ENCODE results near the gene SUN5.
"Not testable (repeated sequence)": the region's sequence is repeated elsewhere in the genome, so short reads cannot be mapped to it uniquely, and the experiment has no call there.

The SUN5 gene, protein sequence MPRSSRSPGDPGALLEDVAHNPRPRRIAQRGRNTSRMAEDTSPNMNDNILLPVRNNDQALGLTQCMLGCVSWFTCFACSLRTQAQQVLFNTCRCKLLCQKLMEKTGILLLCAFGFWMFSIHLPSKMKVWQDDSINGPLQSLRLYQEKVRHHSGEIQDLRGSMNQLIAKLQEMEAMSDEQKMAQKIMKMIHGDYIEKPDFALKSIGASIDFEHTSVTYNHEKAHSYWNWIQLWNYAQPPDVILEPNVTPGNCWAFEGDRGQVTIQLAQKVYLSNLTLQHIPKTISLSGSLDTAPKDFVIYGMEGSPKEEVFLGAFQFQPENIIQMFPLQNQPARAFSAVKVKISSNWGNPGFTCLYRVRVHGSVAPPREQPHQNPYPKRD

DNA sequence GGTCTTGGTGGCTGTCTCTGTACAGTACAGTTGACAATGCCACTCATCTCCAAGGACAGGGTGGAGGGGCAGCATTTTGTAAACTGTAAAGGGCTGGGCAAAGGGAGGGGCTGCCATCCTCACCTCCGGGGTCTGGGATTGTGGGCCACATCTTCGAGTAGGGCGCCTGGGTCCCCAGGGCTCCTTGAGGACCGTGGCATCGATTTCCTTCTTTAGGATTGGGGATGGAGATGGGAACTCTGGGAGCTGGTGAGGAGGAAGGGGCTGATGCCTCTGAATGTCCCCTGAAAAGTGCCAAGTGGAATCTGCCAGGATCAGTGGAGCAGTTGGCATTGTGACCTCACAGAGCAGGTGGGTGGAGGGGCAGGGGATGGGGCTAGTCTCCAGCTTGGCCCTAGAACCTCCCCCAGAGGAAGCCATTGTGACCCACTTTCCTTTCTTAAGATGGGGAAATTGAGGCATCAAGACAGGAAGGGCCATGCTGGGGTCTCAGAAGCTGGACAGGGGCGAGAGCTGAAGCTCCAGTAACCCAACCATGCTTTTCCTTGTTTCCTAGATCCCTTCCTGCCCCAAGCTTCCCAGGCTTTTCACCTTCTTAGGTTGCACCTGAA lies at the start of gene SUN5:
Gene SUN5 (minus strand): TSS at position 293 of the 611 bp plus-strand sequence. CDS start 93 bp downstream, at position 200.
- no peak for DNase-seq (ENCODE audit: low read depth)

DNA sequence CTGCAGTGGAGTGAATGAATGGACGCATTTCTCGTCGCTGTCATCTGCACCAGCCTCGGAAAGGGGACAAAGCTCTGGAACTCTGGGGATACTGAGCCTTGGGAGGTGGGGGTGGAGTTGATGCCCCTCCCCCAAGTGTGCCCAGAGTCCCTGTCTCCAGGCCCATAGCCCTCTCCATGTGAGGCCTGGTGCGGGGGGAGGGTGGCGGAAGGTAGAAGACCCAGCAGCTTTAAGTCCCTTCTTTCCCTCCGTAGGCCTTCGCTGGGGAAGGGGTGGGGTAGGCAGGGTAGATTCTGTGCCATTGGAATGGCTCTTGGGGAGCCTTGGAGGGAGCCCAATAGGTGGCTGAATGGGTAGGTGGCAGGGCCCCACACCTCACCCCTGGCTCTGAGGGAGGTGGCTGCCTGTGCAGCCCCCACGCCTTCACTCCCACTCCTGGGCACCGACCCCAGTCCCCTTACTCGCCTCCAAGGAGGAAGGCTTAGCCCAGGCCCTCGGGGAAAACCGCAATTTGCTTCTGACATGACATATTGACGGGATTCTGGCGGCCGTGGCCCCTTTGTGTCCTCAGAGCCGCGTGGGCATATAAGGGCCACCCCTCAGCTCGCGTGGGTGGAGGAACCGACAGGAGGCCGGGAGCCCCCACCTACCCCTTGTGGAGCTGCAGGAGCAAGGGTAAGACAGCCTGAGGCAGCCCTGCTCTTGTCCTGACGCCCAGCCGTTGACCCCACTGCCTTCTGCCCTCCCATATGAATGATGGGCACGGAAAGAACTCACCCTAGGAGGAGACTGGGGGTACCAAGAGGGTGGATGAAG lies 49.3 kb upstream of the SUN5 start, which contains the start of gene BPIFB3:
Gene BPIFB3 (plus strand): TSS at position 613 of the 816 bp plus-strand sequence. CDS start 1,533 bp downstream, outside the sequence.
- no peak for DNase-seq (ENCODE audit: low read depth)

DNA sequence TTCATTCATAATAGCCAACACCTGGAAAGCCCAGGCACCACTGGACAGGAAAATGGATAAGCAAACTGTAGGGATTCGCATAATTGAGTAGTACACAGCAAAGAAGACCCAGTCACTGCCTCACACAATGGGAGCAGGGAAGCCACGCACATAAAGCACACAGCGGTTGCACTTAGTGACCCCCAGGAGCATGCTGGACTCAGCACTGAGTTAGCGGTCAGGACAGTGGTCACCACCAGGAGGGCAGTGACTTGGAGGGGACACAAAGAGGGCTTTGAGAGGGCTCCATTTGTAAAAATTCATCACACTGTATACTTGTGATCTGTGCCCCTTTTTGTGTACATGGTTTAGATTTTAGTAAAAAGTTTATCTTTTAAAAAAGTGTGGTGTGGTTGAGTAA lies 47.1 kb upstream of the SUN5 start:
- no peak for DNase-seq (ENCODE audit: low read depth)

DNA sequence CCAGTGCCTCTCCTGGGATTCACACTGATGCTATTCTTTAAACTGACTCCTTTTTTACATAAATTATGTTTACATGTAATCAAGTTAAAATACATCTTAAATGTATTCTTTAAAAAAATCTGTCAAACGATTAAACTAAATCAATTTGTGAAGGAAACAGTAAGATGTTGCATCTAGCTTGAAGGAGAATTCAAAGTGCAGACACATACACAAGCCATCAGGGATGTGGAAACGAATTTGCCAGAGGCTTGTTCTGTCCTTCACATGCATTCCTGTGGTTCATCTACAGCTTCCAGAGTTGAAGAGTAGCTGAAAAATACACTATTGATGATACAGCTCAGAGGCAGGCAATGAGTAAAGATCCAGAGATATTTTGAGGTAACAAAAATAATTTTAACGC lies 42.2 kb upstream of the SUN5 start:
- peak; percentile 2 for DNase-seq (ENCODE audit: low read depth)

DNA sequence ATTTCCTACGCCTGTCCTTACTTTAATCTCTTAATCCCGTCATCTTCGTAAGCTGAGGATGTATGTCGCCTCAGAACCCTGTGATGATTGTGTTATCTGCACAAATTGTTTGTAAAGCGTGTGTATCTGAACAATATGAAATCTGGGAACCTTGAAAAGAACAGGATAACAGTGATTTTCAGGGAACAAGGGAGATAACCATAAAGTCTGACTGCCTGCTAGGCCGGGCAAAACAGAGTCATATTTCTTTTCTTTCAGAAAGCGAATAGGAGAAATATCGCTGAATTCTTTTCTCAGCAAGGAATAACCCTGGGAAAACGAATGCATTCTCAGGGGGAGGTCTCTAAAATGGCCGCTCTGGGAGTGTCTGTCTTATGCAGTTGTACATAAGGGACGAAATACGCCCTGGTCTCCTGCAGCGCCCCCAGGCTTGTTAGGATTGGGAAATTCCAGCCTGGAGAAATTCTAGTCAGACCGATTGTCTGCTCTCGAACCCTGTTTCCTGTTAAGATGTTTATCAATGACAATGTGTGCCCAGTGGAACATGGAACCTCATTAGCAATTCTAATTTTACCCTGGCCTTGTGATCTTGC lies 41.0 kb upstream of the SUN5 start:
- DNase-seq (ENCODE audit: low read depth): not testable (repeated sequence)

DNA sequence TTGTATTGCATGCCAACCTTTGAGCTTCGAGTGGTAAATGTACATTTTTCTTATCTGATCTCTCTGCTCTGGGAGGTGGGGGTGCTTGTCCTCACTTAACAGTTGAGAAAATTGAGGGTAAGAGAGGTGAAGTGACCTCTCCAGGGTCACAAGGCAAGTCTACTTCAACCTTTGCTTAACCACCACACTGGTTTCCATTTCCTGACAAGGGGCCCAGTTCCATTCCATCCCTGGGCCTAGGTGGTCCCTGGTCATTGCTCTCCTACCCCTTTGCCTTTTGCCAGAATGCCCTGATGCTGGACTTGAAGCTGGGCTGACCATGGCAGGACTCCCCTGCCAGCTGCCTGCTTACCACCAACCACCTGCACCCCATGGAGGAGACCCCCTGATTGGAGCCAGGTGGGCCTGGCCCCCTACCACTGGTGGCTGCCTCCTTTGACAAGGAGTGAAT lies 39.5 kb upstream of the SUN5 start:
- no peak for DNase-seq (ENCODE audit: low read depth)

DNA sequence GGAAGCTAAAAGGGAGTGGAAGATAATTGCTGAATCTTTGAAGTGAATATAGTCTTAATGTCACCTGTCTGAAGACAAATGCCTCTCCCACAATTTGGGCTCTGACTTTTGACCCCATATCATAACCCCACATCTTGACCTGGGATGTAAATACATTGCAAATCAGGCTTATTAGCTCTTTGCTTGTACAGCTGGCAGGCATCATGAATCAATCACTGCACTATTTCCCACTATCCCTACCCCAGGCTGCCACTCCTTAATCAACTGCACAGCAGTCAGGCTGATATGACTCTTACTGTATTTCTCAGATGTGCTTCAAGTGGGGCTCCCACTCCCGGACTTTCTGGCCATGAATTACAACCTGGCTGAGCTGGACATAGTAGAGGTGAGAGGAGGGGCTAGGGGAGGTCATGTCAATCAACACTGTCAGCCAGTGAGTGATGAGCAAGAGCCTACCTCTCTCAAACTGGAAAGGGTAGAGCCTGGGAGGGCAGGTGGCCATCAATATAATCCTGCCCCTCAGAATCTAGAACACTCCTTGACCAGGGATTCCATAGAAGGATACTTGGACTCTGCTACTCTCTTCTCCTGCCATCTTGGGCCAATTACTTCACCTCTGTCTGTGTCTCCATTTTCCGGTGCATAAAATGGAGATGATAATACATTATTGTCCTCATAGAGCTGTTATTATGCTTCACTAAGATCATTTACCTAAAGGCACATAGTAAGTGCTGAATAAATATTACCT lies 38.9 kb upstream of the SUN5 start:
- no peak for DNase-seq (ENCODE audit: low read depth)

DNA sequence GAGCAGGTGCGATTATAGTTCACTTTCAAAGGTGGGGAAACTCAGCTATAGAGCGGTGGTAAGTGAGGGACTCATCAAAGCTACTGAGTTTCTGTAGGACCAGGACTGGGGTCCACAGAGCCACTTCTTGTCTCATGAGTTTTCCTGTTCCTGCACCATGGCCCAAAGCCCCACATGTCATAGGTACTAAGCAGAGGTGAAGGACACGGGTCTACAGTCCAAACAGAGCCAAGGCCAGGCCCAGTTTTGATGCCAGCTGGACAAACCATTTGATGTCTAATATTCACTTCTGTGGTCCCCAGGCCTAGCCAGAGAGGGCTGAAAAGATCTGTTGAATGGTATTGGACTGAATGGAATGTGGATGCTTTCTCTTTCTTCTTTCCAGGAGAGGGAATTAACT lies 38.2 kb upstream of the SUN5 start:
- no peak for DNase-seq (ENCODE audit: low read depth)

DNA sequence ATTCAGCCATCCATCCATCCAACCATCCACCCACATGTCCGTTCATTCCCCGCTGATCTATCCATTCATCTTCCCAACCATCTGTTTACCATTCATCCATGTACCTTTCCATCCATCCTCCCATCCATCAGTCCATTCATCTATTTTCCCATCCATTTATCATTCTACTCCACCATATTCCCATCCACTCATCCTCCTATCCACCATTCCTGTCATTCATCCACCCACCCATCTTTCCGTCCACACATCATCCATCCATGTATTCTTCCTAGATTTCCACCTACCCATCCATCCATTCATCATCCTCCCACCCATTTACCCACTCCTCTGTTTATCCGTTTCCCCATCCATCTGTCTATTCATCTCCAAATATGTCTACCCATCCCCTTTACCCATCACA lies 34.0 kb upstream of the SUN5 start:
- DNase-seq (ENCODE audit: low read depth): no peak

DNA sequence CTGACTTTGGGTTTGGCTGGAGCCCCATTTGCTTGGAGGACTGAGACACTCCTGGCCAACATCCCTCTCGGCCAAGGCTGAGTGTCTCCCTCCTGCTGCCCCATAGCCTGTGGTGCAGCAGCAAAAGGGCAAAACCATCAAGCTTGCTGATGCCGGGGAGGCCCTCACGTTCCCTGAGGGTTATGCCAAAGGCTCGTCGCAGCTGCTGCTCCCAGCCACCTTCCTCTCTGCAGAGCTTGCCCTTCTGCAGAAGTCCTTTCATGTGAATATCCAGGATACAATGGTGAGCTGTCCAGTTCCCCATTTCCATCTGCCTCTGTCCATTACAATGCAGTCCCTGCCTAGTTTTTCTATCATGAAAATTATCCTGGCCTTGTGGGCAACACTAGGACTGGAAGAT lies 33.2 kb upstream of the SUN5 start:
- DNase-seq (ENCODE audit: low read depth): no peak

DNA sequence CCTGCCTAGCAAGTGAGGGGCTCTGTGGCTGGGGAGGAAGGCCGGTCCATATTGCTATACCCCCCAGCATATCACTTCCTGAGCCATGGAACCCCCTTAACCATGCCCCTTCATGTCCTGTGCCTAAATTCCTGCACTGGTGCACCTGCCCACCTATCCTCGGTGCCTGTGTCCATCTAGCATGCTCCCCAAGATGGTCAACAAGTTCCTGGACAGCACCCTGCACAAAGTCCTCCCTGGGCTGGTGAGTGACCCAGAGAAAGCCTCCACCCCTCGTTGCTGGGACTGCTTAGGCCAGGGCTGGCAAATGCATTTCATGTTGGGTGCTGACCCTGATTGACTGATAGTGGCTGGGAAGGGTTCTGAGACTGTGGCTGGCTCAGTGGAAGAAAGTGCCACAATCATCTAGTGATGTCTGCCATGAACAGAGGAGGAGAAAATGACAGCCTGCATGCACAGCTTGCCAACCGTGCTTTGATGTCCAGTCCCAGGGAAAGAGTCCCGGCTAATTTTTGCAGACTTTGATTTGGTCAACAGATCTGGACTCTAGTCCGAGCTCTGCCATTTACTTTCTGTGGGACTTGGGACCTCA lies 30.8 kb upstream of the SUN5 start:
- no peak for DNase-seq (ENCODE audit: low read depth)

DNA sequence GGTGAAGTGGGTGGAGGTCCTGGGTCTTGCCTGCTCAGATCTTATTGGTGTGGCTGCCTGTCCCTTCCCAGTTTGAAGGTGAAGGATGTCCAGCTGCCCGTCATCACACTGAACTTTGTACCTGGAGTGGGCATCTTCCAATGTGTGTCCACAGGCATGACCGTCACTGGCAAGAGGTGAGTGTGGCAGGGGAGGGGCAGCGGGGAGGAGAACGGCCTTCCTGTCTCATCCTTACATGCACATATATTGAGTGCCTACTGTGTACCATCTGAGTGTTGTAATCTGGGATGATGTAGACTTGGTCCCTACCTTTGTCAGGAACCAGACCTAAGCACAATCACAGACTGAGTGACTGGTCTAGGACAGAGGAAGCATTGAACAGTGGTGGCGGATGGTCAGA lies 29.9 kb upstream of the SUN5 start:
- DNase-seq (ENCODE audit: low read depth): no peak

DNA sequence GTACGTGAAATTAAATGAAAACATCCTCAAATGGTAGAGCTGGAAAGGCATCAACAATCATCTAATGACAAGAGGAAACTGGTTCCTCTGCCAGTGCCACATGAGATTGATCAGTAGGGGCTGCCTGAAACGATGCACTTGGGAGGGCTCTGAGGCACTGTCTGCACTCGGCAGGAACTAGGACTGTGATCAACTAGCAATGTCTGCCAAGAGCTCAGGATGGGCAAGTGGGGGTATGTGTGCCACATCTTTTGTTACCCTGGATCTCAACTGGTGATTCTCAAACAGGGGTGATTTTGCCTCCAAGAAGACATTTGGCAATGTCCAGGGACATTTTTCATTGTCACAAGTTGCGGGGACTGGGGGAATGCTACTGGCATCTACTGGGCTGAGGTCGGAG lies 29.1 kb upstream of the SUN5 start:
- no peak for DNase-seq (ENCODE audit: low read depth)

DNA sequence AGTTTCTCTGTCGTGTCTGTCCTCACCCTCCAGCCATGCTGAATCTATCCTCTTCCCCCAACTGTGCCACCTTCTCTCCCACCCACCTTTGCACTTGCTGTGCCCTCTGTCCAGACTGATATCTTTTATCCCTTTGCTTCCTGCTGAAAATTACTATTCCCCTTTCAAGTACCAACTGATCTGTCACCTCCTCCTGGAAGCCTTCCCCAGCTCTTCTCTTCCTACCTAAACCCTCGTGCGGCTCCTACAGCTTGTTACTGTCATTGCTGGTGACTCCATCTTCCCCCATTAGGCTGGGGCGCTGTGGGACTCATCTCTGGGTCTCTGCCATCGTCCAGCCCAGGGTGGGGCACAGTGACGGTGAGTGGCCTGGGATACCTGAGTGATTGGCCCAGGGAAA lies 28.3 kb upstream of the SUN5 start:
- DNase-seq (ENCODE audit: low read depth): no peak

DNA sequence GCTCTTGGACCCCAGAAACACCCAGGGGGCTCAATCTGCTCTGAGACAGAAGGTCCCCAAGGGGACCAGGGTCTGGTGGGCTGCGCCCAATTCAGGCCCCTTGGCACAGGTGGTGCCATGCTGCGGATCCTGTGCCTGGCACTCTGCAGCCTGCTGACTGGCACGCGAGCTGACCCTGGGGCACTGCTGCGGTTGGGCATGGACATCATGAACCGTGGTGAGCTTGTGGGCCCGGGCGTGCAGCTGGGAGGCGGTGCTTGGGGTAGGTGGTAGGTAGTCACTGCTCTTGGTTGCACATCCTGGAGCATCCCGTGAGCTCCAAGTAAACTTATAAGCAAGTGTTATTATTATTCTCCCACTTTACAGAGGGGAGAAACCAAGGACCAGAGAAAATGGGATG lies 27.3 kb upstream of the SUN5 start, which contains the start of gene BPIFB6:
Gene BPIFB6 (plus strand): TSS at position 118 of the 400 bp plus-strand sequence. CDS start 0 bp downstream, at position 118.
- DNase-seq (ENCODE audit: low read depth): no peak

DNA sequence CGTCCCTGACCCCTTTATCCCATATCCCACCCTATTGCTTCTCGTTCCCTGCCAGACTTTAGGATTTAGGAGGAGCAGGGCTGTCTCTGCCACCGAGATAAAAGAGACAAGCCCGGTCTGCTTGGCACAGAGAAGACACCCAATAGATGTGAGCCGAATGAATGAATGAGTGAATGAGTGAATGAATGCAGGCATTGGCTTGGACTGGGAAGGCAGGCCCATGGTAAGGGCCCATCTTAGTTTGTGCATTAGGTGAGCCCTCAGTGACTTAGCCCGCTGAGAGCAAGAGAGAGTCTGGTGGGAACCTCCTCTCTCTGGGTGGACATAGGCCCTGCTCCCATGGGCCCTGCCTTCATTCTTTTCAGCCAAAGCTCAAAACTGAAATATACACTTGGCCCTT lies 26.3 kb upstream of the SUN5 start:
- DNase-seq (ENCODE audit: low read depth): no peak

DNA sequence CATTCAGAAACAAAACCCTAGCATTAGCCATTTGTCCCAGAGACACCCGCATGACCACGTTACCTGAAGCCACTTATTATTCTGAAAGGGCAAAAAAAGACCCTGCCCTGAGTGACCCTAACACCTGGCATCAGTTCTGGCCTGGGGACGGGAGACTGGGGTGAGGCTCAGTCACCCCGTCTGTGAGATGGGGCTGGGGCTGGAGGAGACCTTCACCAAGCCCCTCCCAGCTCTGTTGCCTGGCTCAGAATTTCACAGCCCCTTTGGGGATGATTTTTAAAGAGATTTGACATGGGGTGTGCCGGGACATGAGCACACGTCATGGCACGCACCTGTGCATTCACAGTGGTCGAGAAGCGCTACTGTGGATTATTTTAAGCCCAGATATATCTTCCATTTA lies 25.8 kb upstream of the SUN5 start:
- DNase-seq (ENCODE audit: low read depth): no peak

DNA sequence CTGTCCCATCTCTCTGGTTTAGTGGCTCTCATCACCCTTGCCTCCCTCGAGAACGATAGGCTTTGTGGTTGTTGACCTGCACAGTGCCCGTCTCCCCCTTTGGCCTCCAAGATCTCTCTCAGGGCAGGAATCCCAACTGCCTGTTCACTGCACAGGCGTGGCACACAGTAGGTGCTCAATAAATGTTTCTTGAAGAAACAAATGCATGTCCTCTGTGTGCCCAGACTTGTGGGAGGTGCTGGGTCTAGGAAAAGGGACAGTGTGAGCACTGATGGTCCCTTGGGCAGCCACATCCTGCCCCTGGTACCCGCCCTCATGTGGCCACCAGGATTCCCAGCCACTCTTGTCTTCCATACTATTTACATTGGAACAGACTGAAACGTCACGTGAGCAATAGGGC lies 24.6 kb upstream of the SUN5 start:
- DNase-seq (ENCODE audit: low read depth): no peak

DNA sequence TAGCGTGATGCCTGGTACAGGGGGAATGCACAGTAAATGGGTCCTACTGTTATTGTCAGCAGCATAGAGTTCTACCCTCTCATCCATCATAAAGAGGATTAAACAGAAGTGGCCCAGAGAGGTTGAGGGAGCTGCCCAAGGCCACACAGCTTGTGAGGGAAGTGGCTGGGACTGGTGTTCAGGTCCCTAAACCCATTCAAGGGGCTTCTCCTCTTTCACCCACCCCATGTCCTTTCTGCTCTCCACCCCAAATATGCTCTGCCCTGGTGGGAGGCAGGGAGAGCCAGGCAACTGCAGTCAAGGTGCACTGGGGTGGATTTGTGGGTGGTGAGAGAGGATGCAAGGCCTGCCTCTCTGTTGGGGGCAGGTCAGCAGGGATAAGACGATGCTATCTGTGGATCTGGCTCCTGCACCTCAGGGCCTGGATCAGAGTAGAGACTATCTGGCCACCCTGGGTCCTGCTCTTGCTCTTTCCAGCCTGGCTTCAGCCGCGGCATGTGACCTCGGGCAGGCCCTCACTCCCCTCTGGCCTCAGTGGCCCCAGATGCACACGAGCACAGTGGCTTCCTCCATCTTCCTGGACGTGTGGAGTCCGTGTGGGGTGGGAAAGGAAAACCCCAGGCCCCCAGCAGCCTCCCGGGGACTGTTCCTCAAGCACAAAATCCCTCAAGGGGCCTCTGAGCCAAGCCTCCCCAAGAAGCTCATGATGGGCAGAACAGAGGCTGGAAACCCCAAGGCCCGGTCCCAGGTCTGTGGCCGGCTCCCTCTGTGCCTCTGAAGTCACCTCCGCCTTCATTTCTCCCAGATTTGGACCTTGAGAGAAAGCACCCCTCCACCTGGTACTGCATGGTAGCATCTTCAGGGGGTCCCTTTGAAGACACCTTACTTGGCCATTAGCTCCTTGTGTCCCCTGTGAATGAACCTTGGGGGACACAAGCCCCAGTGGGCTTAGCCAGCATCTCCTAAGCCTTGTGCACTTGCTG lies 23.8 kb upstream of the SUN5 start:
- DNase-seq (ENCODE audit: low read depth): no peak
